Left hindlimb (tissue), 1 donor: ENCODE results near the gene BTBD8.
"Not testable (repeated sequence)": the region's sequence is repeated elsewhere in the genome, so short reads cannot be mapped to it uniquely, and the experiment has no call there.

ENCODE experiments used
- DNase-seq: peaks from one replicate; pipeline ENCODE4 v3.0.0-alpha.2; 2018

Gene BTBD8

DNA sequence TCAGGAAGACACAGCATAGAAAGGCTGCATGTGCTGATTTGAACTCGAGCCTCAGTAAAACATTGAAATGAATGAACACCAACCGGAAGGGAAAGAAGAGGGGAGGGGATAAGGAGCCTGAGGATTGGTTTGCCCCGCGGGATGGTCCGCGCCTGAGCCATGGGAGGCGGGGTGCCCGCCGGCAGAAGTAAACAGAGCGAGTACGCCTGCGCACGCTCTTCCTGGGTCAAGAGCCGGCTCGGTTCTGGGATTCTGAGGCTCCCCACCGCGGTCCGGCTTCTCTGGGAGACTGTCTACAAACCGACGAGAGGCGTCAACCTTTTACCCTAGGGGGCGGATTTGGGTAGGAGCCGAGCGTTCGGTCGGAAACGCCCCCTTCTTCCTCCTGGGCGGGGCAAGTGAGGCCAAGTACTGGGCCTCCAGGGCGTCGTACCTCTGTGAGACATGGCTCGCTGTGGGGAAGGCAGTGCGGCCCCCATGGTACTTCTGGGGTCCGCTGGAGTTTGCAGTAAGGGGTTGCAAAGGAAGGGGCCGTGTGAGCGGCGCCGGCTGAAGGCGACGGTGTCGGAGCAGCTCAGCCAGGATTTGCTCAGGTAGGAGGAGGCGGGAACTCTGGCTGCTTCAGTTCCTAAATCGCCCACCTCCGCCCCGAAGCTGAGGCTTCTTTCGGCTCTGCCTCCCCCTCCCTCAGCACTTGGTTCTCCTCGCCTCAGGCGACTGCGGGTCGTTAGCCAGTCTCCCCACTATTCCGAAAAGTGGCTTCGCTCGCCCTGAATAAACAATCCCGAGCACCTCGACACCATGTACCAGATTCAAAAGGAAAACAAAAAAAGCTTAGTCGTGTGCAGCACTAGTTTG is at the start of gene BTBD8:
TSS of gene BTBD8 (plus strand) at position 218 of the 858 bp plus-strand sequence. CDS start at position 445, 227 bp downstream.
- peak; percentile 77 for DNase-seq

DNA sequence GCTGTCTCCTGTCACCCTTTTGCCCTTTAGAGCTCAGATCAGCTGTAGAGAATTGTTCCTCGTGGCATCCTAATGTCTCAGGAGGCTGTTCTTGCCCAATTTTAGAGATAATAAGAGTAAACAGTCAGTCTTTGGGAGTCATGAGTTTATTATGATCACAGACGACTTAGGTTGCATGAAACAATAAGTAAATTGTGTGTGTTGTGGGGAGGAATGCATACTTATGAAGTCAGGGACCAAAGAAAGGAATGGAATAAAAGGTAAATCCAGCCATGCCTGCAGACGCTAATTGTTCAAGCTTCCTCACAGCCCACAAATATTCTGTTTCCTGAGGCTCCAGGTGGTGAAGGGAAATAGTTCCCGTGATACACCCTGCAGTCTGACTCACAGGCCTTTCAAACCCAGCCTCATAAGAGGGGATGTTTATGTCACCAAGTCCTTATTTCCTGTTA is 49.5 kb upstream of the BTBD8 start:
- DNase-seq: no peak

DNA sequence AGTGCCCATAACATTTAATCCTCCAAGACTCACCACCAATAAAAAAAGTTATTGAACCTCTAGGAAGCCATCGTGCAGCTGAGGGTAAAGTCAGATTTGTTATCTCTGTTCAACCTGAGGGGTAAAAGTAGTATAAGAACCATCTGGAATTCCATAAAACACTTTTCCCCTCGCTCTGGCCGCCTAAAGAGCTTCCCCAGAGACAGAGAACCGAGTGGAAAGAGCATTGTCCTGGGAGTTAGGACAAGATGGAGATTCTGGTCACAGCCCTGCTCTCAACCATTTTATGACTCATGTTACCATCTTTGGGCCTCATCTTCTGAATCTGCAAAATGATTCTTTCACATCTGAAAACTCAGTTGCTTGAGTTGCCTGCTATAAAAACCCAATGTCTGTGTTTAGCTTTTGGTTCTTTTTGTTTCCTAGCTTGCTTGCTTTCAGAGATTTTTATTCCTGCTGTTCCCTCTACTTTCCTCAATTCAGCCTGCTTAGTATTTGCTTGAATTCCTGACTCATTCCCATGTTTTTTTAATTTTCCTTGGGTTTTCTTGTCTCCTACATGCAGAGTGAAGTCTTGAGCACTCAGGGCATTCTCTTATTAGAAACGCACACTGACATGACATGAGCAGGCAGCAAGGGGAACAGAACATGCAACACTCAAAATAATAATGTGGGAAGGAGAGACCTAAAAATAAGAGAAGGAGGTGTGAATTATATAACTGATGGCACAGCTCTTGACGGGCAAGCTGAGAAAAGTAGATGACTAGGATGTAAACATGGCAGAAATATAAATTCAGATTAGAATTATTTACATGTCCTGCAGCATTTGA is 48.6 kb upstream of the BTBD8 start:
- DNase-seq: no peak

DNA sequence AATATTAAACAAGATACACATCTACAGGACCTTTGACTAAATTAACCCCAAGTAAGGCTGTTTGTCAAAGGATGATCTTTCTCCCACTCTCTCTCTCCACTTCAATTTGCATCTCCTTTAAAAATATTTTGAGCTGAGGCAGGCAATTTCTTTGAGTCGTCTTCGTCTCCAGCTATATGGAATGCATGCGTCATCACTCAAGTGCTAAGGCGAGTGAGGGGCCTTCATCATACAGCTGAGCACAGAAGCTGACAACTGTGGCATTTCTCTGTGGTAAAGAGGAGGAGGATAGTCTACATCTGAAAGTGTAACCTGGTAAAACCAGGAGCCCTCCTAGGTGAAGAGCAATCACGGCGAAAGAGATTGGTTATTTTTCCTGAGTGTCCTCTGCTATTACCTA is 42.7 kb upstream of the BTBD8 start:
- no peak for DNase-seq

DNA sequence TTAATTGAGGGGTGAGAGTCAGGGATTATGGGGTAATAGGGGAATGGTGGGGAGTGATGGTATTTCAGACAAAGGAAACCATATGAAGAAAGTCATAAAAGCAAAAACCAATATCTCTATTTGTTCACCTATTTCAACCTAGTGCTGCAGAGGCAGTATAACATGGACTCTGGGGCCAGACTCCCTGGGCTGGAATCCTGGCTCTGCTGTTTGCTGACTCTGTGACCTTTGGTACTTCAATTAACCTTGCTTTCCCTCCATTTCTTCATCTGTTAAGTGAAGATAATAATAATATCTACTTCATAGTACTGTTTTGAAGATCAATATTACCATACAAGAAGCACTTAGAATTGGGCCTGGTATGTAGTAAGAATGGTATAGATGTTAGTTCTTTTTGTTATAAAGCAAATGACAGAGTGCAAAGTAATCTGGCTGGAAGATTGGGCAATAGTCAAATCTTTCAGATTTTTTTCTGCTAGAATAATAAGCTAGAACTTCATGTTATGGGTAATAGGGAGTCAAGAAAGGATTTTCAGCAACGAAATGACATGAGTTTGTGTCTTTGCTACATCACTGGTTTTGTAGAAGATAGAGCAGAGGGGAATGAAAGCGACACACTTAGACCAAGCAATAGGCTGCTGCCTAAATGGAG is 41.3 kb upstream of the BTBD8 start:
- no peak for DNase-seq

DNA sequence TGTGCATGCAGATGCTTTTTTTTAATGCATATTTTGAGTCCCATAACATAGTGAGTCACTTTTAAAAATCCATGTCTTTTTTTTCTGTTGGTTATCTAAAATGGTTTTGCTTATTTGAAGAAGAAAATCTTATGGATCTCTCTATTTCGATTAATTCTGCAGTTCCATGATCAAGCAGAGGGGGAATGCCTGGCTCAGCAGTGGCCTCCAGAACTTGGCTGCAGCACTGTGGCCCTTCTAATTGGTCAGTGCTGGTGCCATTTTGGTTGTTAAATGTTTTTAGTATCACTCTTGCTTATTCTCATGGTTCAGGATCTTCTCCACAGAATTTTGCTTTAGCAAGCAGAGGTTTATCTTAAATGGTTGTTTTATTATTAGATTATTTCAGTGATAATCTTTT is 39.2 kb upstream of the BTBD8 start:
- DNase-seq: no peak

DNA sequence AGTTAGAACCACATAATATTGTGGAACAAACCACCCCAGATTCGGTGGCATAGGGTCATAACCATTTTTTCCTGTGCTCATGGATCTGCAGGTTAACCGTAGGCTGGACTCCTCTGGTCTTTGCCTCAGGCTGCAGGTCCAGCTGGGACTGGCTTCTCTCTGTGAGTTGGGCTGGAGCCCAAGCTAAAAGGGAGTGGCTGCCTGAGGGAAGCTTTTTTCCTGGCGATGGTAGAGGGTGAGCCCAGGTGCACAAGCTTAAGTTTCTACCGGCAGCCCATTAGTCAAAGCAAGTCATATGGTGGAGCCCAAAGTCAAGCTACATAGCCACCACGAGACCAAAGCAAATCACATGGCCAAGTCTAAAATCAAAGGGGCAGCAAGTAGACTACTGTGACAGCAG is 36.5 kb upstream of the BTBD8 start:
- no peak for DNase-seq

DNA sequence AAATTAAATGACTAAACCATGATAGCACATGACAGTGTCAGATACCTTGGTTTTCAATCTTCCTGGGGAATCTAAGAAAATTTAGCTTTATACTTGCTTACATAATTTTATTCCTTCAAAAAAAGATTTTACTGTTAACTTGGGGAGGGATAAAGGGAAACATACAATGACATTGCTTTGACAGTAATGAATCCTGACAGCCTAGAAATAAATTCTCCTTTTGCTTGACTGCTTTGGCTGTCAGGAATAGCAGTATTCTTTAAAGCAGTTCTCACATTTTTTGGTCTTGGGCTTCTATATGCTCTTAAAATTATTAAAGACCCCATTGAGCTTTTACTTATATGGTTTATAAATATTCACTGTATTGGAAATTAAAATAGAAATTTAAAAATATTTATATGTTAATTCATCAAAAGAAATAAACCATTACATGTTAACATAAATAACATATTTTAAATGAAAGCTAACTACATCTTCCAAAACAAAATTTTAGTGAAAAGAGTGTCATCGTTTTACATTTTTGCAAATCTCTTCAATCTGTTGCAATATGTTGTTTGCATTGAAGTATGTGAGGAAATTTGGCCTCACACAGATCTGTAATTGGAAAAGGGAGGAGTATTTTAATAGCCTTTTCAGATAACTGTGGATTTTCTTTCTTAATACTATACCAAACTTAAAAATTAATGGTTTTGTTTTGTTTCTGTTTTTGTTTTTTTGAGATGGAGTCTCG is 34.2 kb upstream of the BTBD8 start:
- DNase-seq: no peak

DNA sequence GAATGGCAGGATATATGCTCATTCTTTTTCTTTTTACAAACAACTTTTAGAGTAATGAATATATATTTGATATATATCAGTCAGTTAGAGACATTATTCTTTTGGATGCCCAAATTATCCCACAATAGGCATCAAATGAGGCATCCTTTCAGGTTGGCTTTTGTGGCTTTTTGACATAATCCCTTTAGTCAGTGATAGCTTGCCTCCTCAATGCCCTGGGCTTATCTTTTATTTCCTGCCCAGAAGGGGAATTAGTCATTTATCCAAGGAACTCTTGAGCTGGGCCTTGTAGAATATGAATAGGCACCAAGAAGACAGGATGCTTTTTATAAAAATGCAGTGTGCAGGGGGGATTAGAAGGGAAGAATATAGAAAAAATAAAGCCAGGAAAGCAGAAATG is 28.2 kb upstream of the BTBD8 start:
- DNase-seq: no peak

DNA sequence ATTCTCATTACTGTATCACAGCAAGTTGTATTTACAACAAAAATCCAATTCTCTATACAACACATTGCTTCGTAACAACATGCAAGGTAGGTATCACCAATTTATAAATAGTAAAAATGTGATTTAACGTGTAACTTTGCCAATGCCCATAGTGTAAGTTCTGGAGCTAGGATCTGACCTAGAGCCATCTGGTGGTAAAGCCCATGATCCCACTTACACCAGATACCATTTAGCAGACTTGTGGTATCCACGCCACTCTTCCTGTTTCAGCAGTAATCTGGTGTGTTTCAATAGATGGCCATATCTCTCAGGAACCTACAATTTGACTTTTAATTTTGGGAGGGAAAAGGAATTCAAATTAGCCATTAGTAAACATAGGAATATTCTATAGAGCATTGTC is 15.1 kb upstream of the BTBD8 start:
- no peak for DNase-seq

DNA sequence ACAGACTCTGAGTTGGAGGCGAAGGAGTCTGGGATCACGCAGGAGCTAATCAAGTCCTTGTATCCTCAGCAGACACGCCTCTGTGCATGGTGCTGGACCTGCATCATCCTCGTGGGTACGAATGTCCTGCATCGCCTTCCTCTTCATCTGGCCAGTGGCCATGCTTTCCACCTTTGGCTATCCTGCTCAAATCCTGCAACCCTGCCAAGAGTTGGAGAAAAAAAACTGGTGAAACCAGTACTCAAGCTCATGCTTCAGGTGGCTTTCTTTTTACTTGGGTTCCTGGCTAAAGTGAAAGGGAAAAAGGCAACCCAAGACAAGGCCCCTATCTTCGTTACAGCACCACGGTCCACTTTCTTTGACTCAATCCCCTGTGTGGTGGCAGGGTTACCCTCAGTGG is 13.8 kb upstream of the BTBD8 start:
- no peak for DNase-seq

DNA sequence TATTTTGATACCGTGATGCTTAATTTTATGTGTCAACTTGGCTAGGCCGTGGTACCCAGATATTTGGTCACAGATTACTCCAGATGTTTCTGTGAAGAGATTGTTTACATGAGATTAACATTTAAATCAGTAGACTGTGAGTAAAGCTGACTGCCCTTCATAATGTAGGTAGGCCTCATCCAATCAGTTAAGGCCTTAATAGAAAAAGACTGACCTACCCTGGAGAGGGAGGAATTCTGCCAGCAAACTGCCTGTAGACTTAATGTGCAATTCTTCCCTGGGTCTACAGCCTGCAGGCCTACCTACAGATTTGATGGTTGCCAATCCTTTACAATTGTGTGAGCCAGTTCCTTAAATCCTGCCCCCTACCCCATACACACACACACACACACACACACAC is 9.3 kb upstream of the BTBD8 start:
- no peak for DNase-seq

DNA sequence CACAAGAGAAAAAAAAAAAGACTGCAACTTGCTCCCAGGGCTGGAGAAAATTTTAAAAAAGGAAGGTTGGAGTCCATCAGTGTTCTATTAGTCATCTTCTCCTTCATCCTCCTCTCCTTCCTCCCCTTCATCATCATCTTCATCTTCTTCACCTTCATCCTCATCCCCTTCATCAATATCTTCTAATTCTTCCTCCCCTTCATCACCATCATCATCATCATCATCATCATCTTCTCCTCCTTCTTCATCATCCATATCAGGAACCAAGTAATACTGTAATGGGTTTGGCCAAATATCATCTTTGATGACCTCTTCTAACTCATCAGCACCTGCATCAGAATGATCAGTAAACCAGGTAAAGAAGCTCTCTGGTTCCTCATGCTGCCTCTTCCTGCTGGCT is 5.7 kb upstream of the BTBD8 start:
- not testable (repeated sequence) for DNase-seq

DNA sequence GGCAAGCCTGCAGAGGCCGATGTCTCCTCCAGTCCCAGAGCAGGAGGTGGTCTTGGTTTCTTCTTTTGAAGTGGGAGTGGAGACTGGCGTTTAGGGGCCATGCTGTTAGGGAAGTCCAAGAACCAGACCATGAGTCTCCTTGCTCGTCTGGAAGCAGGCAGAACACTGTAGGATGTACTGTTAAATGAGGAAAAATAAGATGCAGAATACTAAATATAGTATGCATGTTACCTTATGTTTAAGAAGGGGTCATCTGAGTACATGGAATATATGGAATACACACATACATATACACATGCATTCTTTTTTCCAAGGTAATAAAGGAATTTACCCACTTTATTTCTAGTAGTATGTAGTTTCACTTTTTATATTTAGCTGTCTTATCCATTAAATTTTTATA is 4.8 kb upstream of the BTBD8 start, which contains the start of gene SETSIP:
TSS of gene SETSIP (minus strand) at position 101 of the 400 bp plus-strand sequence. CDS start at position 101, 0 bp downstream.
- DNase-seq: no peak

DNA sequence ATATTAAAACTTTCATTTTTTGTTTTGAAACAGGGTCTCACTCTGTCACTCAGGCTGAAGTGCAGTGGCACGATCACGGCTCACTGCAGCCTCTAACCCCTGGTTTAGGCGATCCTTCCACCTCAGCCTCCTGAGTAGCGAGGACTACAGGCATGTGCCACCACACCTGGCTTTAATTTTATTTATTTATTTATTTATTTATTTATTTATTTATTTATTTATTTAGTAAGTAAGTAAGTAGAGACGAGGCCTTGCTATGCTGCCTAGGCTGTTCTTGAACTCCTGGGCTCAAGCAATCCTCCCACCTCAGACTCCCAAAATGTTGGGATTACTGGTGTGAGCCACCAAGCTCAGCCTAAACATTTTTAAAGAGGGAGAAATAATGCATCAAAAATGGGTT is 3.8 kb upstream of the BTBD8 start:
- no peak for DNase-seq

DNA sequence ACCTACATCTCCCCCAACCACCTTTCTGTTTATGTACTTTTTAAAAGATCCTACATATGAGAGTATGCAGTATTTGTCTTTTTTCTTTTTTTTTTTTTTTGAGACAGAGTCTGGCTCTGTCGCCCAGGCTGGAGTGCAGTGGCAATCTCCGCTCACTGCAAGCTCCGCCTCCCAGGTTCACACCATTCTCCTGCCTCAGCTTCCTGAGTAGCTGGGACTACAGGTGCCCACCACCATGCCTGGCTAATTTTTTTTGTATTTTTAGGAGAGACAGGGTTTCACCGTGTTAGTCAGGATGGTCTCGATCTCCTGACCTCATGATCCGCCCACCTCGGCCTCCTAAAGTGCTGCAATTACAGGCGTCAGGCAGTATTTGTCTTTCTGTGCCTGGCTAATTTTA is 2.1 kb upstream of the BTBD8 start:
- DNase-seq: not testable (repeated sequence)

DNA sequence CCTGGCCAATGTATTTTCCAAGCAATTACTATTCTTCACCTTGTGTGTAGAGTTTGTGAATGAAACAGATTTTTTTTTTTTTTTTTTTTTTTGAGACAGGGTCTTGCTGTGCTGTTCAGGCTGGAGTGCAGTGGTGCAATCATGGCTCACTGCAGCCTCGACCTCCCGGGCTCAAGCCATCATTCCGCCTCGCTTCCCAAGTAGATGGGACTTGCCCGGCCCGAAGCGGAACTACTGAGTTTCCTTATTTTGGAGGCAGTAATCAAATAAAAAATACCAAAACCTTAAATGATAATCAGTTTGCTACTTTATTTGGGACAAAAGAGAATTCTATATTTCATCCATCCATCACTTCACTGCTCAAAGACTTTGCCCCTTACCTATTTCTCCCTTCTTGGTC is 704 bp upstream of the BTBD8 start:
- no peak for DNase-seq

DNA sequence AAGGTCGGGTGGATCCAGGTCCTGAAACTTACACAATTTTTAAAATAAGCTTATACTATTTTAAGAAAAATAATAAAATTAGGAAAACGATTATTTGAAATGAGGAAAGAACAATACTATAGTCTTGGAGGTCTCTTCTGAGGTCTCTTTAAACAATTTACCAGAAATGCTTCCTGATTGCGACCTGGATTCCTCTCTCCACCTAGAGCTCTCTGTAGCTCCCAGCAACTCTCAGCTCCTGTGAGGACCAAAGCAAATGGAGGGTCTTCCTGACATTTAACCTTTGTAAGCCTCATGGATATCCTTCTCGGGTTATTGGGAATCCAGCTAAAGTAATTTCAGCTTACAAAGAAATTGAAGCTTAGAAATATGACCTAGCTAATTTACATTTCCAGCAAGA is 886 bp downstream of the BTBD8 start:
- DNase-seq: no peak

DNA sequence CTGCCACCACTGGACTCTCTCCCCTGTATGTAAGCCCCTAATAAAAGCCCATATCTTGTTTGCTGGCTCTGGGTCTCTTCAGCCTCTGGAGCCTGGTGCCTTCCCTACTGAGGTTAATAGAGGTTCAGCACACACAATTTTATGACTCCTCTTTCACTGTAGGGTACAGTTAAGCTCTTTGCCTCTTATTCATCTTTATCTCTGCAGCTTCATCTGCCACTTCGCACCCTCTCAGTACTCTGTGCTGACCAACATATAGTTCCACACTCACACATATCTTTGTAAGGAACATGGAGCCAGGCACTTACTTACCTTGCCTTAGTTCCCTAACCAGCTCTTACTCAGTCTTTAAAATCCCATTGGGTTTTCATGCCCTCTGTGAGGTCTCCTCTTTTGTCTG is 4.5 kb downstream of the BTBD8 start:
- no peak for DNase-seq

DNA sequence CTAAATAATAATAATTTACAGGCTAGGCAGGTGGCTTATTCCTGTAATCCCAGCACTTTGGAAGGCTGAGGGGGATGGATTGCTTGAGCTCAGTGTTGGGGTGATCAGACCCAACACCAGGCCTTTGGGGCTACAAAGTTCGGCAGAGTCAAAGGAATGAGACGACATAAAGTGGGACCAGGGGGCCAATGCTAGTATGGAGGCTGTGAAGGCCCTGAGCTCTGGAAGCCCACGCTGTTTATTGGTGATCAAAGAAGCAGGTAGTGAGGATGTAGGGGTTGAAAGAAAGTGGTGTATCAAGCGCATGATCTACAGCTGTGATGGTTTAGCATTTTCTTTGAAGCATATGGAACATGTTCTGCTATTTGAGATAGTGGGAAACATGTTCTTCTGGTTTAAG is 5.6 kb downstream of the BTBD8 start:
- no peak for DNase-seq

DNA sequence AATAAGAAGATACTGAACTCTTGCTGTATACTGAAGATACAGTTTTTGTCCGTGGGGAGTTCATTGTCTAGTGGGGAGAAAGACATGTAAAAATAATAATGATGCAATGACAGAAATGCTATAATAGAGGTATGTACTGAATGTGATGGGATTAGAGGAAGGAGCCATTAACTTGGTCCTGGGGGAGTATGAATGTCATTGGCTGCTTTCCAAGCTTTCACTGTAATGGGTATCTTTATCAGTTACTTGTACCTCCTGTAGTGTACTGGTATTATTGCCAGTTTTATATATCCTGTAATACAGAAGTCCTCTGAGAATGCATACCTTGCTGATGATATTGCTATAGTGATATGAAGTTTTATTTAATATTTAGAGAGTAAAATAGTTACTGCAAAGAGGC is 7.4 kb downstream of the BTBD8 start:
- no peak for DNase-seq

DNA sequence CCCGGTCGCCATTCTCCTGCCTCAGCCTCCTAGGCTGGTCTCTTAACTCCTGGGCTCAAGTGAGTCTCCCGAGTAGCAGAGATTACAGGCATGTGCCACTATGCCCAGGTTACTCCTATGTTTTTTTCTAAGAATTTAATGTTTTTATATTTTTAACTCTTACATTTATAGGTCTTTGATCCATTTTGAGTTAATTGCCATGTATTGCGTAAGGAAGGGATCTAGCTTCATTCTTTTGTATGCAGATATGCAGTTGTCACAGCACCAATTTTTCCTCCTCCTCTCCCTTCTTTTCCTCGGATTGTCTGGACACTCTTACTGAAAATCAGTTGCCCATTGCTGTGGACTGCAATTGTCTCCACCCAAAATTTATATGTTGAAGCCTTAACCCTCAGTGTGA is 11.5 kb downstream of the BTBD8 start:
- DNase-seq: no peak

DNA sequence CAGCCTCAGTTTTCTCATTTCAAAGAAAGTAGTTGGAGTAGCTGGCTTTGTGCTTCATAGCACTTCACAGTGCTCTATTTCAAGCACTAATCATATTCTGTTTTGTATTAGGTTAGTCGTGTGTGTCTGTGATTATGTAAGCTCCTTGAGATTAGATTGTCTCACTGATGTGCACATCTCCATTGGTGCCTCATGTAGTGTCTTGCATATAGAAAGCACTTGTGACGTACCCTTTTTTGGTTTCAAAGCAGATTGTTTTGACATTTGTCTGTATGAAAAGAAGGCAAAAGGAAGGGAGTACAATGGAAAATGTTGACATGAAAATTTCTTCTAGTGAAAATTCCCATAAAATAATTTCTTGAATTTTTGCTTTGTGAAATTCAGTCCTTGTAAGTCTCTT is 13.9 kb downstream of the BTBD8 start:
- no peak for DNase-seq
